DOHH2 (cell line): ENCODE data around the gene ALDH4A1.

Experiments
- CTCF ChIP-seq: fragments of 200-600 bp; sonication (generic); IDR thresholded peaks from one replicate; pipeline ENCODE4 v1.5.1; 2014; ENCODE audit warnings: antibody characterized with exemption, mild to moderate bottlenecking, low read depth, low read length; ENCODE audit not compliant: poor library complexity, severe bottlenecking
- EZH2phosphoT487 ChIP-seq: fragments of 200-600 bp; sonication (generic); IDR thresholded peaks from 2 replicates; pipeline ENCODE4 v1.6.1; 2017; ENCODE audit warnings: borderline replicate concordance, mild to moderate bottlenecking, antibody characterized with exemption, low read length, moderate library complexity, mixed read lengths

- TF ChIP-seq CTCF (no peak), EZH2phosphoT487 (no peak)
Measured at GRCh38 chr1:18879791-18880309, 22.5 kb downstream of the ALDH4A1 start.
